GM12878 (cell line): ENCODE results near the gene CAMK2B. TPM values are rescaled to one million over a fixed set of nuclear protein-coding genes. Genes with fewer than 3 reads are reported as not detected.

Source experiments
- ATAC-seq: fragments of 200-7000 bp; cut with Tn5 transposase; 3 replicates; pipeline ENCODE4 v1.9.1; 2020; ENCODE audit warnings: mild to moderate bottlenecking, moderate library complexity
- BruUV-seq: library from RNA; stranded (reverse); fragments of 400-500 nt; replicated peaks from 2 replicates; lab custom pipeline; 2021; lab: Mats Ljungman, UMichigan
- CTCF ChIA-PET: fragments of 300-600 bp; sonication (Branson Sonifier 250); formaldehyde crosslinking; extraction: SDS; loops from one replicate; lab custom pipeline; 2021; ENCODE audit warnings: inconsistent platforms; lab: Yijun Ruan, JAX
- POLR2A ChIA-PET: fragments of 350-600 bp; formaldehyde crosslinking; extraction: SDS; loops from one replicate; lab custom pipeline; 2021; ENCODE audit warnings: inconsistent platforms; lab: Charles Lee
- RAD21 ChIA-PET: fragments of 300-600 bp; sonication (Branson Sonifier 250); formaldehyde crosslinking; loops from one replicate; lab custom pipeline; 2023; ENCODE audit warnings: antibody characterized with exemption; ENCODE audit not compliant: unreplicated experiment; lab: Charles Lee
- SMC1A ChIA-PET: fragments of 300-600 bp; sonication (Branson Sonifier 250); formaldehyde crosslinking; loops from one replicate; lab custom pipeline; 2023; ENCODE audit not compliant: unreplicated experiment, uncharacterized antibody; lab: Charles Lee
- DNase-seq: peaks from one replicate; pipeline ENCODE4 v3.0.0-alpha.2; 2011; ENCODE audit warnings: low read depth, low spot score
- FAIRE-seq: peaks from 3 replicates; lab custom pipeline; 2011; peaks lifted over from hg19 to GRCh38; lab: Jason Lieb, UNC
- H2AFZ ChIP-seq: 2 replicates; pipeline ENCODE4 v1.6.0; 2011; ENCODE audit warnings: low read depth, low read length, control low read depth; ENCODE audit not compliant: control insufficient read depth
- H3K27ac ChIP-seq: 2 replicates; pipeline ENCODE4 v1.5.1; 2011; ENCODE audit warnings: control low read depth; ENCODE audit not compliant: control insufficient read depth, insufficient read depth
- H3K27me3 ChIP-seq, 2 experiments: replicated peaks in 1 of 2; 2 replicates each; pipeline versions ENCODE4 v1.6.0 to v1.6.1; 2011; ENCODE audit warnings: low read length in 1 of 2; ENCODE audit not compliant: control insufficient read depth in 2 of 2, insufficient read depth in 2 of 2
- H3K36me3 ChIP-seq, 2 experiments: 2 replicates each; pipeline ENCODE4 v1.5.1; 2011; ENCODE audit warnings: low read length in 1 of 2; ENCODE audit not compliant: control insufficient read depth in 2 of 2, insufficient read depth in 2 of 2
- H3K4me1 ChIP-seq: 2 replicates; pipeline ENCODE4 v1.6.1; 2011; ENCODE audit warnings: mild to moderate bottlenecking, low read length, moderate library complexity, mixed read lengths; ENCODE audit not compliant: control insufficient read depth, insufficient read depth
- H3K4me2 ChIP-seq: 2 replicates; pipeline ENCODE4 v1.6.0; 2011; ENCODE audit warnings: control low read depth; ENCODE audit not compliant: control insufficient read depth, insufficient read depth
- H3K4me3 ChIP-seq: fragments of 200-600 bp; sonication (generic); 2 replicates; pipeline ENCODE4 v1.5.1; 2016
- H3K79me2 ChIP-seq: 2 replicates; pipeline ENCODE4 v1.6.0; 2011; ENCODE audit warnings: low read length; ENCODE audit not compliant: control insufficient read depth, insufficient read depth
- H3K9ac ChIP-seq: 2 replicates; pipeline ENCODE4 v1.8.0; 2011; ENCODE audit warnings: low read length, control low read depth, mixed read lengths; ENCODE audit not compliant: control insufficient read depth, insufficient read depth
- H3K9me3 ChIP-seq: replicated peaks from 3 replicates; pipeline ENCODE4 v1.5.1; 2011; ENCODE audit warnings: mild to moderate bottlenecking, low read length; ENCODE audit not compliant: control insufficient read depth, insufficient read depth
- H4K20me1 ChIP-seq: 2 replicates; pipeline ENCODE4 v1.6.0; 2011; ENCODE audit not compliant: control insufficient read depth, insufficient read depth
- BHLHE40 ChIP-seq, 2 experiments: fragments of 450-650 bp in 1 of 2; IDR thresholded peaks; 2 replicates each; pipeline ENCODE4 v1.6.1; 2011 to 2017; ENCODE audit warnings: low read depth in 2 of 2, borderline replicate concordance in 1 of 2, improper control_type of control experiment in 1 of 2, low read length in 1 of 2, mild to moderate bottlenecking in 1 of 2
- EGR1 ChIP-seq, 2 experiments: IDR thresholded peaks; 1 replicate in 1 of 2; 2 replicates in 1 of 2; pipeline ENCODE4 v1.6.1; 2011 to 2012; ENCODE audit warnings: low read depth in 2 of 2, low read length in 2 of 2, borderline replicate concordance in 1 of 2, mild to moderate bottlenecking in 1 of 2, moderate library complexity in 1 of 2
- GATAD2B ChIP-seq: fragments of 450-650 bp; conservative IDR thresholded peaks from 2 replicates; pipeline ENCODE4 v1.6.1; 2017; ENCODE audit warnings: low read depth, mild to moderate bottlenecking, moderate library complexity
- KAT2A ChIP-seq: conservative IDR thresholded peaks from 2 replicates; pipeline ENCODE4 v1.6.1; 2011; ENCODE audit warnings: low read depth, low read length; ENCODE audit not compliant: control insufficient read depth
- MAX ChIP-seq: IDR thresholded peaks from 2 replicates; pipeline ENCODE4 v1.6.1; 2012; ENCODE audit warnings: low read depth, low read length, improper control_type of control experiment
- MYC ChIP-seq: IDR thresholded peaks from 2 replicates; pipeline ENCODE4 v1.6.1; 2011; ENCODE audit warnings: mild to moderate bottlenecking, low read length, moderate library complexity, inconsistent platforms; ENCODE audit not compliant: insufficient read depth, insufficient replicate concordance, insufficient read length, severe bottlenecking
- NBN ChIP-seq: fragments of 450-650 bp; IDR thresholded peaks from 2 replicates; pipeline ENCODE4 v1.6.1; 2016
- TCF12 ChIP-seq: IDR thresholded peaks from 2 replicates; pipeline ENCODE4 v1.6.1; 2011; ENCODE audit warnings: low read depth, mild to moderate bottlenecking, low read length
- WGBS: methylation state at CpG from one replicate; pipeline ENCODE4 v1.1.6; 2016; ENCODE audit warnings: low lambda C conversion rate; ENCODE audit not compliant: insufficient replicate concordance, insufficient coverage; ENCODE audit errors: missing lambda C conversion rate; 5-methylcytosine and 5-hydroxymethylcytosine counted together
- in situ Hi-C: fragments of 300-500 bp; cut with MboI; formaldehyde crosslinking; loops from 9 replicates; pipeline ENCODE4 v1.14.3; 2018; ENCODE audit warnings: mixed read lengths
- intact Hi-C: fragments of 100-400 bp; cut with micrococcal nuclease; formaldehyde crosslinking; loops from one replicate; pipeline ENCODE4 v1.14.2; 2022; ENCODE audit not compliant: unreplicated experiment
- polyA plus RNA-seq, 11 experiments: library from polyadenylated mRNA; depleted of rRNA in 4 of 11; unstranded in 6 of 11; stranded (reverse) in 5 of 11; fragments of >200 nt; fragmentation: Nextera tagmentation in 4 of 11; fragmentation: Illumina TruSeq in 1 of 11; extraction: Ambion mirVana in 4 of 11; extraction: Trizol in 1 of 11; gene quantifications; 1 replicate in 1 of 11; 2 replicates in 10 of 11; pipeline versions ENCODE4 v1.2.1 to v1.2.3, GENCODE V29; 2011 to 2016; ENCODE audit warnings: inconsistent platforms in 2 of 11, missing spikeins in 2 of 11, low read depth in 1 of 11
- total RNA-seq, 4 experiments: library from RNA; depleted of rRNA in 3 of 4; stranded (reverse); fragments of >200 nt in 3 of 4; fragmentation: Illumina TruSeq in 1 of 4; extraction: Trizol in 1 of 4; gene quantifications; 2 replicates each; pipeline versions ENCODE4 v1.2.1 to v1.2.3, GENCODE V29; 2013 to 2021

CAMK2B gene
- total and polyA plus RNA-seq, 10 of the 15 experiments (the other 5 are each of a cell fraction or from before 2014, with no cell fraction given) = 0.06 to 0.23 (median 0.11) TPM; not detected in 5

- TF ChIP-seq KAT2A = no peak
- TF ChIP-seq MAX = no peak
- TF ChIP-seq, all 136 proteins: peak for 0
Measured at GRCh38 chr7:44258865-44259546, 66.4 kb downstream of the CAMK2B start (continued).

GRCh38 chr7:44258423-44258760 lies 67.0 kb downstream of the CAMK2B start:
- no peak overlapping the region for H3K9ac ChIP-seq
- TF ChIP-seq NBN = 0 out of 2 replicates have a peak, but pooled peaks have one; percentile 36
- TF ChIP-seq MYC = peak; percentile 49
- 0 out of 2 replicates have a peak, but pooled peaks have one; percentile 16 for TF ChIP-seq TCF12
- TF ChIP-seq BHLHE40 (IDR thresholded peaks at IDR 0.05; ENCODE audit: borderline replicate concordance in 1 of 2, low read depth in 2 of 2, low read length in 1 of 2) = no peak; a peak in 1 of 4 replicates
- TF ChIP-seq GATAD2B = no peak
- peak in 1 of 2 experiments; percentile 74; a peak in 1 of 3 replicates for TF ChIP-seq EGR1 (IDR thresholded peaks at IDR 0.05; ENCODE audit: borderline replicate concordance in 1 of 2, low read depth in 2 of 2, low read length in 2 of 2)
- TF ChIP-seq, all 136 proteins: peak for 4
- no peaks in the 10 kb centered on the region for H4K20me1 ChIP-seq
- SMC1A ChIA-PET = interaction anchor here (0.6 to 1.9 kb wide), 9 partner anchors 10 to 239 kb away, joined by 3 to 12 read pairs (median 4); no protein-coding TSS in a partner anchor
- BruUV-seq = no TSS peak
- ATAC-seq (peak; percentile 1; the same call in 2 of the 3 replicates), FAIRE-seq (no peak), DNase-seq (no peak)
- RAD21 ChIA-PET = interaction anchor here (0.6 to 1.9 kb wide), 11 partner anchors 10 to 239 kb away, joined by 3 to 13 read pairs (median 4); no protein-coding TSS in a partner anchor
- H3K4me3 ChIP-seq = no peak overlapping the region
- POLR2A ChIA-PET = interaction anchor here (0.9 to 1.8 kb wide), 8 partner anchors 10 to 266 kb away, joined by 3 to 9 read pairs (median 4); no protein-coding TSS in a partner anchor
- WGBS = 18% methylated on average over 4 of the region's 4 CpGs
- CTCF ChIA-PET = interaction anchor here (0.9 to 1.9 kb wide), 8 partner anchors 15 to 307 kb away, joined by 3 to 10 read pairs (median 6); no protein-coding TSS in a partner anchor
- H3K4me2 ChIP-seq = peak overlapping the region; percentile 52
- H3K79me2 ChIP-seq = no peaks in the 10 kb centered on the region
- H3K27ac ChIP-seq = peak overlapping the region; percentile 13; the same call in 1 of the 2 replicates
- H2AFZ ChIP-seq = peak overlapping the region; percentile 87
- no peaks in the 10 kb centered on the region for H3K9me3 ChIP-seq
- intact Hi-C loops (no loop called here), in situ Hi-C loops (no loop called here)
- no peaks in the 10 kb centered on the region for H3K27me3 ChIP-seq
- no peaks in the 10 kb centered on the region for H3K36me3 ChIP-seq
- H3K4me1 ChIP-seq = peaks cover 28% of the 10 kb centered on the region
